ENCODE data around the gene ARL13B.

The ARL13B gene

GRCh38 chr3:94020293-94020692 is 40.3 kb downstream of the ARL13B start:
- Histone ChIP-seq H3K4me1 (ENCODE audit: insufficient read depth, poor library complexity, severe bottlenecking) (no peaks in the 10 kb centered on the region), H3K9me3 (ENCODE audit: severe bottlenecking) (no peaks in the 10 kb centered on the region), H3K36me3 (ENCODE audit: low read depth) (peaks cover 6% of the 10 kb centered on the region), H3K4me3 (ENCODE audit: severe bottlenecking) (no peak overlapping the region), H3K27me3 (ENCODE audit: insufficient read depth, poor library complexity, severe bottlenecking) (no peaks in the 10 kb centered on the region), H3K27ac (ENCODE audit: poor library complexity, severe bottlenecking) (no peak overlapping the region)
- ATAC-seq (ENCODE audit: low read depth): no peak
- no peak for TF ChIP-seq CTCF (IDR thresholded peaks at IDR 0.05; ENCODE audit: poor library complexity, severe bottlenecking)
- DNase-seq (ENCODE audit: low spot score): no peak

GRCh38 chr3:94024385-94024784 is 44.4 kb downstream of the ARL13B start:
- H3K36me3 ChIP-seq (ENCODE audit: low read depth): peaks cover 15% of the 10 kb centered on the region
- ATAC-seq (ENCODE audit: low read depth) (no peak), DNase-seq (ENCODE audit: low spot score) (no peak)
- peaks cover 13% of the 10 kb centered on the region for H3K4me1 ChIP-seq (ENCODE audit: insufficient read depth, poor library complexity, severe bottlenecking)
- no peak overlapping the region for H3K27ac ChIP-seq (ENCODE audit: poor library complexity, severe bottlenecking)
- TF ChIP-seq CTCF (IDR thresholded peaks at IDR 0.05; ENCODE audit: poor library complexity, severe bottlenecking): no peak
- H3K4me3 ChIP-seq (ENCODE audit: severe bottlenecking): no peak overlapping the region
- H3K9me3 ChIP-seq (ENCODE audit: severe bottlenecking): no peaks in the 10 kb centered on the region
- no peaks in the 10 kb centered on the region for H3K27me3 ChIP-seq (ENCODE audit: insufficient read depth, poor library complexity, severe bottlenecking)

- H3K4me1 ChIP-seq (ENCODE audit: insufficient read depth, poor library complexity, severe bottlenecking): peaks cover 13% of the 10 kb centered on the region
Measured at GRCh38 chr3:94026623-94027022, 46.7 kb downstream of the ARL13B start.

GRCh38 chr3:94028093-94028837 is 48.3 kb downstream of the ARL13B start, which contains the start of gene STX19:
Gene STX19 (minus strand): TSS chr3:94028597. CDS start chr3:94015269, 13,328 bp downstream.
- ATAC-seq (ENCODE audit: low read depth) (0 out of 3 replicates have a peak, but pooled peaks have one; percentile 53), DNase-seq (ENCODE audit: low spot score) (no peak)
- no peak for TF ChIP-seq CTCF (IDR thresholded peaks at IDR 0.05; ENCODE audit: poor library complexity, severe bottlenecking)
- Histone ChIP-seq H3K4me3 (ENCODE audit: severe bottlenecking) (no peak within 1 kb of the TSS), H3K36me3 (ENCODE audit: low read depth) (peaks cover 9% of the 10 kb centered on the region), H3K27me3 (ENCODE audit: insufficient read depth, poor library complexity, severe bottlenecking) (no peaks in the 10 kb centered on the region), H3K9me3 (ENCODE audit: severe bottlenecking) (no peaks in the 10 kb centered on the region), H3K4me1 (ENCODE audit: insufficient read depth, poor library complexity, severe bottlenecking) (peaks cover 13% of the 10 kb centered on the region), H3K27ac (ENCODE audit: poor library complexity, severe bottlenecking) (no peak within 1 kb of the TSS)

More at GRCh38 chr3:94026623-94027022, 46.7 kb downstream of the ARL13B start:
- peaks cover 11% of the 10 kb centered on the region for H3K36me3 ChIP-seq (ENCODE audit: low read depth)
- no peaks in the 10 kb centered on the region for H3K27me3 ChIP-seq (ENCODE audit: insufficient read depth, poor library complexity, severe bottlenecking)
- H3K4me3 ChIP-seq (ENCODE audit: severe bottlenecking): no peak overlapping the region
- no peaks in the 10 kb centered on the region for H3K9me3 ChIP-seq (ENCODE audit: severe bottlenecking)
- ATAC-seq (ENCODE audit: low read depth) (no peak), DNase-seq (ENCODE audit: low spot score) (no peak)
- no peak for TF ChIP-seq CTCF (IDR thresholded peaks at IDR 0.05; ENCODE audit: poor library complexity, severe bottlenecking)
- H3K27ac ChIP-seq (ENCODE audit: poor library complexity, severe bottlenecking): no peak overlapping the region
